B cell (primary cell): ENCODE results near the gene CADM1. TPM values are rescaled to one million over a fixed set of nuclear protein-coding genes. Genes with fewer than 3 reads are reported as not detected.

Source experiments
- ATAC-seq: fragments of 200-7000 bp; cut with Tn5 transposase; one replicate; pipeline ENCODE4 v1.10.0; 2021; ENCODE audit warnings: low read depth, mild to moderate bottlenecking, moderate number of reproducible peaks, moderate library complexity
- CTCF ChIA-PET: fragments of 350-600 bp; sonication (Branson Sonifier 250); formaldehyde crosslinking; loops from one replicate; lab custom pipeline; 2021; ENCODE audit warnings: antibody characterized with exemption, inconsistent platforms; lab: Charles Lee
- POLR2A ChIA-PET: fragments of 350-600 bp; sonication (Branson Sonifier 250); formaldehyde crosslinking; loops from one replicate; lab custom pipeline; 2021; ENCODE audit warnings: antibody characterized with exemption; lab: Charles Lee
- DNase-seq: peaks from one replicate; pipeline ENCODE4 v3.0.0; 2013
- H2AFZ ChIP-seq: 2 replicates; pipeline ENCODE4 v1.6.1; 2012; ENCODE audit warnings: mild to moderate bottlenecking, low read depth, low read length; ENCODE audit not compliant: insufficient read depth, poor library complexity, severe bottlenecking
- H3K27ac ChIP-seq, 2 donors: 1 replicate in 1 of 2; 2 replicates in 1 of 2; pipeline ENCODE4 v1.5.1; 2012 to 2013; ENCODE audit warnings: low read length in 2 of 2, mild to moderate bottlenecking in 2 of 2, moderate library complexity in 1 of 2
- H3K27me3 ChIP-seq, 4 experiments: fragments of 200-600 bp in 1 of 4; sonication (generic) in 1 of 4; replicated peaks in 1 of 4; 1 replicate in 2 of 4; 2 replicates in 2 of 4; pipeline versions ENCODE4 v1.6.1 to v1.7.0; 2013 to 2016; ENCODE audit warnings: low read length in 3 of 4, mild to moderate bottlenecking in 2 of 4, mixed read lengths in 1 of 4, moderate library complexity in 1 of 4; ENCODE audit not compliant: insufficient read depth in 4 of 4, control insufficient read depth in 3 of 4; ENCODE audit errors: control extremely low read depth in 1 of 4
- H3K36me3 ChIP-seq, 2 experiments: replicated peaks in 1 of 2; 1 replicate in 1 of 2; 2 replicates in 1 of 2; pipeline versions ENCODE4 v1.6.1 to v1.7.1; 2013; ENCODE audit warnings: low read length in 1 of 2; ENCODE audit not compliant: insufficient read depth in 2 of 2, control insufficient read depth in 1 of 2; ENCODE audit errors: control extremely low read depth in 1 of 2, extremely low read depth in 1 of 2
- H3K4me1 ChIP-seq, 2 donors: fragments of 200-600 bp in 1 of 2; sonication (generic) in 1 of 2; 1 replicate in 1 of 2; 2 replicates in 1 of 2; pipeline versions ENCODE4 v1.5.1 to v1.6.1; 2013 to 2017; ENCODE audit warnings: low read length in 2 of 2; ENCODE audit not compliant: control insufficient read depth in 2 of 2, insufficient read depth in 2 of 2
- H3K4me2 ChIP-seq: replicated peaks from 2 replicates; pipeline ENCODE3; 2012; ENCODE audit warnings: mild to moderate bottlenecking, low read depth, low read length; ENCODE audit not compliant: poor library complexity, severe bottlenecking
- H3K4me3 ChIP-seq, 5 experiments: fragments of 200-600 bp in 1 of 5; sonication (generic) in 1 of 5; 1 replicate in 3 of 5; 2 replicates in 2 of 5; pipeline versions ENCODE4 v1.5.1 to v1.7.0; 2011 to 2016; ENCODE audit warnings: low read length in 4 of 5, mild to moderate bottlenecking in 4 of 5, low read depth in 2 of 5, control low read depth in 1 of 5, moderate library complexity in 1 of 5; ENCODE audit not compliant: insufficient read depth in 1 of 5; ENCODE audit errors: control extremely low read depth in 1 of 5, extremely low read depth in 1 of 5
- H3K79me2 ChIP-seq: fragments of 200-600 bp; sonication (generic); one replicate; pipeline ENCODE4 v1.6.0; 2016; ENCODE audit warnings: low read length; ENCODE audit not compliant: control insufficient read depth, insufficient read depth
- H3K9ac ChIP-seq: fragments of 200-600 bp; sonication (generic); 2 replicates; pipeline ENCODE4 v1.6.1; 2017; ENCODE audit warnings: mild to moderate bottlenecking, low read length, moderate library complexity
- H3K9me3 ChIP-seq, 3 donors: one replicate each; pipeline versions ENCODE4 v1.6.1 to v1.7.1; 2013; ENCODE audit warnings: low read length in 2 of 3; ENCODE audit not compliant: control insufficient read depth in 2 of 3, insufficient read depth in 1 of 3; ENCODE audit errors: control extremely low read depth in 1 of 3
- H4K20me1 ChIP-seq: 2 replicates; pipeline ENCODE4 v1.6.0; 2012; ENCODE audit warnings: mild to moderate bottlenecking, low read length; ENCODE audit not compliant: insufficient read depth, control insufficient read depth, poor library complexity, severe bottlenecking
- H3K27ac Mint-ChIP-seq: one replicate; pipeline ENCODE4 v1.8.0; 2021; ENCODE audit warnings: mixed read lengths
- H3K27me3 Mint-ChIP-seq: one replicate; pipeline ENCODE4 v1.8.0; 2021; ENCODE audit warnings: mixed read lengths
- H3K4me1 Mint-ChIP-seq: one replicate; pipeline ENCODE4 v1.8.0; 2021; ENCODE audit warnings: mixed read lengths
- H3K4me3 Mint-ChIP-seq: one replicate; pipeline ENCODE4 v1.8.0; 2021; ENCODE audit warnings: mixed read lengths
- H3K9me3 Mint-ChIP-seq: one replicate; pipeline ENCODE4 v1.8.0; 2022; ENCODE audit warnings: mixed read lengths; ENCODE audit not compliant: insufficient read depth
- CTCF ChIP-seq: fragments of 200-600 bp; IDR thresholded peaks from one replicate; pipeline ENCODE4 v1.8.0; 2022; ENCODE audit warnings: antibody characterized with exemption, mild to moderate bottlenecking
- EZH2 ChIP-seq: IDR thresholded peaks from 2 replicates; pipeline ENCODE4 v1.6.1; 2012; ENCODE audit warnings: borderline replicate concordance, low read depth, mild to moderate bottlenecking, moderate library complexity, low read length; ENCODE audit not compliant: insufficient read depth, poor library complexity, severe bottlenecking
- WGBS: methylation state at CpG from one replicate; pipeline ENCODE4 v1.1.5; 2013; ENCODE audit warnings: missing lambda C conversion rate; ENCODE audit not compliant: insufficient coverage; 5-methylcytosine and 5-hydroxymethylcytosine counted together
- intact Hi-C: fragments of 100-400 bp; cut with micrococcal nuclease; formaldehyde crosslinking; loops from one replicate; pipeline ENCODE4 v1.10.0; 2022
- polyA plus RNA-seq: library from polyadenylated mRNA; depleted of rRNA; stranded (reverse); fragments of >200 nt; gene quantifications from 2 replicates; pipeline ENCODE4 v1.2.3, GENCODE V29; 2012
- total RNA-seq, 2 donors: library from RNA; stranded (reverse); fragments of 120-200 nt in 1 of 2; gene quantifications; 1 replicate in 1 of 2; 2 replicates in 1 of 2; pipeline versions ENCODE4 v1.2.3 to v1.2.4, GENCODE V29; 2013 to 2022

The CADM1 gene
- total and polyA plus RNA-seq, 2 donors (not counting 1 experiment from before 2014, with no cell fraction given), result 0.43 to 0.49 TPM

GRCh38 chr11:115161876-115162275 is 342.3 kb downstream of the CADM1 start:
- no peak overlapping the region for H3K4me2 ChIP-seq
- no peaks in the 10 kb centered on the region for H3K4me1 ChIP-seq
- 82% methylated on average over 2 of the region's 2 CpGs for WGBS
- peaks cover 25% of the 10 kb centered on the region for H3K27me3 Mint-ChIP-seq
- H4K20me1 ChIP-seq, result no peaks in the 10 kb centered on the region
- ATAC-seq, result no peak
- no peaks in the 10 kb centered on the region for H3K79me2 ChIP-seq
- H3K27ac ChIP-seq, result no peak overlapping the region
- H3K9me3 Mint-ChIP-seq, result no peaks in the 10 kb centered on the region
- H3K36me3 ChIP-seq, result no peaks in the 10 kb centered on the region
- H3K9me3 ChIP-seq, result peaks cover 0 to 5% (median 0%) of the 10 kb centered on the region in 3 donors
- CTCF ChIA-PET, result no interaction called here
- H3K9ac ChIP-seq, result no peak overlapping the region
- no peaks in the 10 kb centered on the region for H3K4me1 Mint-ChIP-seq
- no peak overlapping the region for H3K4me3 Mint-ChIP-seq
- no peak overlapping the region for H3K4me3 ChIP-seq
- peaks cover 0 to 2% (median 0%) of the 10 kb centered on the region in 4 experiments for H3K27me3 ChIP-seq
- H3K27ac Mint-ChIP-seq, result no peak overlapping the region
- H2AFZ ChIP-seq, result no peak overlapping the region
- TF ChIP-seq EZH2 (no peak), CTCF (no peak)
- POLR2A ChIA-PET, result no interaction called here
- intact Hi-C loops, result no loop called here
- no peak for DNase-seq

- H3K79me2 ChIP-seq, result no peaks in the 10 kb centered on the region
- H3K36me3 ChIP-seq, result no peaks in the 10 kb centered on the region
- no peak overlapping the region for H2AFZ ChIP-seq
- Mint-ChIP-seq H3K4me1 (no peaks in the 10 kb centered on the region), H3K4me3 (no peak overlapping the region), H3K9me3 (no peaks in the 10 kb centered on the region), H3K27me3 (peaks cover 13% of the 10 kb centered on the region), H3K27ac (no peak overlapping the region)
- H3K9me3 ChIP-seq, result peaks cover 0 to 11% (median 0%) of the 10 kb centered on the region in 3 donors
- H3K27me3 ChIP-seq, result peaks cover 0 to 2% (median 0%) of the 10 kb centered on the region in 4 experiments
- no peak overlapping the region for H3K4me3 ChIP-seq
- H3K4me1 ChIP-seq, result no peaks in the 10 kb centered on the region
- TF ChIP-seq CTCF (no peak), EZH2 (no peak)
- H3K9ac ChIP-seq, result no peak overlapping the region
- 62% methylated on average over 9 of the region's 9 CpGs for WGBS
- intact Hi-C loops, result no loop called here
- POLR2A ChIA-PET, result no interaction called here
- no peak for DNase-seq
- no peak overlapping the region for H3K4me2 ChIP-seq
- no peak for ATAC-seq
- CTCF ChIA-PET, result no interaction called here
- H4K20me1 ChIP-seq, result no peaks in the 10 kb centered on the region
- H3K27ac ChIP-seq, result no peak overlapping the region
These were observed 345.0 kb downstream of the CADM1 start for GRCh38 chr11:115159207-115159606.
